Measurements from ENCODE around the gene BRICD5.
A peak's percentile ranks its signal among the peaks of the same experiment; 100 is the strongest.

BRICD5 gene

DNA sequence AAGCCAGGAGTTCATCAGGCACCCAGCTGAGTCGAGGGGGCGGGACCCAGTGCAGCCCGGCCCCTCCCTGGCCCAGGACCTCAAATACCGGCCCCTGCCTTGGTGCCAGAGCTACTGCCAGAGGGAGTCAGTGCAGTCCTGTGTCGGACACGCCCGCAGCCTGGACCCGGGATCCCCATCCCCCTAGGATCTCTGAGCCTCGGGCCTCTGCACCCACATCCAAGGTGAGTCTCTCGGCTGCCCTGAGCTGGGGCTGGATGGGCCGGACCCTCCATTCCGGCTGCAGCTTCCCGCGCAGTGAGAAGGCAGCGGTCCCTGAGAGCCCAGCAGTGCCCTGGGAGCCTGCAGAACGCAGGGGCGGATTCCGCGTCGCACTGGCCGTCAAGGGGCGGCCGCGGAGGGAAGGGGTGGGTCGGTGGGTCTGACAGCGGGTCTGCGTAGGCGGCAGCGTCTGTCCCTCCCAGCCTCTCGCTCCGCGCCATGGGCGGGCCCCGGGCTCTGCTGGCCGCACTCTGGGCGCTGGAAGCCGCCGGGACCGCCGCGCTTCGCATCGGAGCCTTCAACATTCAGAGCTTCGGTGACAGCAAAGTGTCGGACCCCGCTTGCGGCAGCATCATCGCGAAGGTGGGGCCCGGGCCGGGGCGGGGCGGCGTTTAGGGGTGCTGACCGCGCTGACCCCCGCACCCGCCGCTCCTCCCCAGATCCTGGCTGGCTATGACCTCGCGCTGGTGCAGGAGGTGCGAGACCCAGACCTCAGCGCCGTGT, 25.9 kb upstream of the BRICD5 start, which contains the start of gene DNASE1L2:
TSS of gene DNASE1L2 (plus strand) at position 108 of the 765 bp plus-strand sequence. CDS start at position 481, 373 bp downstream.
- no peak for DNase-seq (ENCODE audit: low read depth)
- TF ChIP-seq, protein P1, sequence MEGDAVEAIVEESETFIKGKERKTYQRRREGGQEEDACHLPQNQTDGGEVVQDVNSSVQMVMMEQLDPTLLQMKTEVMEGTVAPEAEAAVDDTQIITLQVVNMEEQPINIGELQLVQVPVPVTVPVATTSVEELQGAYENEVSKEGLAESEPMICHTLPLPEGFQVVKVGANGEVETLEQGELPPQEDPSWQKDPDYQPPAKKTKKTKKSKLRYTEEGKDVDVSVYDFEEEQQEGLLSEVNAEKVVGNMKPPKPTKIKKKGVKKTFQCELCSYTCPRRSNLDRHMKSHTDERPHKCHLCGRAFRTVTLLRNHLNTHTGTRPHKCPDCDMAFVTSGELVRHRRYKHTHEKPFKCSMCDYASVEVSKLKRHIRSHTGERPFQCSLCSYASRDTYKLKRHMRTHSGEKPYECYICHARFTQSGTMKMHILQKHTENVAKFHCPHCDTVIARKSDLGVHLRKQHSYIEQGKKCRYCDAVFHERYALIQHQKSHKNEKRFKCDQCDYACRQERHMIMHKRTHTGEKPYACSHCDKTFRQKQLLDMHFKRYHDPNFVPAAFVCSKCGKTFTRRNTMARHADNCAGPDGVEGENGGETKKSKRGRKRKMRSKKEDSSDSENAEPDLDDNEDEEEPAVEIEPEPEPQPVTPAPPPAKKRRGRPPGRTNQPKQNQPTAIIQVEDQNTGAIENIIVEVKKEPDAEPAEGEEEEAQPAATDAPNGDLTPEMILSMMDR (IDR thresholded peaks at IDR 0.05; ENCODE audit: control insufficient read depth, insufficient read depth, low read depth, low read length, missing control alignments), result no peak
- H3K4me3 ChIP-seq (ENCODE audit: control insufficient read depth, low read depth, low read length), result peak within 1 kb of the TSS; percentile 10

DNA sequence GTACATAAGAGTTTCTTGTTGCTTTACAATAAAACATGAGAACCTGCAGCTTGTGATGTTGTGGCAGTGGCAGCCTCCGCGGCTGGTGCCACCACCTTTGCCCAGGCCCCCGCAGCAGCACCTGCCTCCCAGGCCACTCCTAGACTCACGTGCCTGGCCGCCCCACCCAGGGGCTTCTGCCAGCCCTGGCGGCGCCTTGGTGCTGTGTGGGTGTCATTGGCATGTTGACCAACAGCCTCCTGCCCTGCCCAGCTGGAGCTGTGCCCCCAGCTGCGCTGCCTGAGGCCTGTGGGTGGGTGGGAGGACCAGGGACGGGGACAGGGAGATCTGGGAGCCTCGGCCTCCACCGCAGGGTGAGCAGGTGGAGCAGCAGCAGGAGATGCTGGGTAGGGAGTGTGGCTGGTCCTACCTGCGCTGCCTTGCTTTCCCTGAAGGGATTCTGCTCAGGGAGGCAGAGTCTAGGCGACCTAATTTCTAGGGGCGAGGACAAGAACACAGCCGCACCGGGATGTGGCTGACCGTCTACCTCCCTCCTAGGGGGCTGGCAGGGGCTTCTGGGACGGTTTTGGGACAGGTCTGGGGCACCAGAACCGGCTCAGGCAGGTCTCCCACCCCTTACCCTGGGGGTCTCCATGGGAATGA, 25.2 kb upstream of the BRICD5 start:
- H3K4me3 ChIP-seq (ENCODE audit: control insufficient read depth, low read depth, low read length), result no peak overlapping the region
- TF ChIP-seq, protein P1 (IDR thresholded peaks at IDR 0.05; ENCODE audit: control insufficient read depth, insufficient read depth, low read depth, low read length, missing control alignments), result no peak
- no peak for DNase-seq (ENCODE audit: low read depth)

DNA sequence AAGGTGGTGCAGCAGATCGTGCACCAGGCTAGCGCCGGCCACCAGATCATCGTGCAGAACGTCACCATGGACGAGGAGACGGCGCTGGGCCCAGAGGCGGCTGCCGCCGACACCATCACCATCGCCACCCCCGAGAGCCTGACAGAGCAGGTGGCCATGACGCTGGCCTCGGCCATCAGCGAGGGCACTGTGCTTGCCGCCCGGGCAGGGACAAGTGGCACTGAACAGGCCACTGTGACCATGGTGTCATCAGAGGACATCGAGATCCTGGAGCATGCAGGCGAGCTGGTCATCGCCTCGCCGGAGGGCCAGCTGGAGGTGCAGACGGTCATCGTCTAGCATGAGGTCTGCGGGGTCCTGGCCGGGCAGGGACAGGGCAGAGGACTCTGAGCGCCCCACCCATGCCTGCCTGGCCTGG, 24.6 kb upstream of the BRICD5 start:
- DNase-seq (ENCODE audit: low read depth), result no peak
- H3K4me3 ChIP-seq (ENCODE audit: control insufficient read depth, low read depth, low read length), result no peak overlapping the region
- TF ChIP-seq, protein P1 (IDR thresholded peaks at IDR 0.05; ENCODE audit: control insufficient read depth, insufficient read depth, low read depth, low read length, missing control alignments), result no peak

DNA sequence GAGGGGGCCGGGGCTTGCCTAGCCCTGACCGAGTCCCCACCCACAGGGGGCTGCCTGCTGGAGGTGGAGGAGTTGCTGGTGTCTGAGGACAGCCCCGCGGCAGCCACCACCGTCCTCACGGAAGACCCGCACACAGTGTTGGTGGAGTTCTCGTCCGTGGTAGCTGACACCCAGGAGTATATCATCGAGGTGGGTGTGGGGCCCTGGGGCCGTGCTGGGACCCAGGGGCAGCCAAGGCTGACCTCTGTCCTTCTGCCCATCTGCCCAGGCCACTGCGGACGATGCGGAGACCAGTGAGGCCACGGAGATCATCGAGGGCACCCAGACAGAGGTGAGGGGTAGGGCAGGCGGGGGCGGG, 24.1 kb upstream of the BRICD5 start:
- TF ChIP-seq, protein P1 (IDR thresholded peaks at IDR 0.05; ENCODE audit: control insufficient read depth, insufficient read depth, low read depth, low read length, missing control alignments), result no peak
- DNase-seq (ENCODE audit: low read depth), result no peak
- H3K4me3 ChIP-seq (ENCODE audit: control insufficient read depth, low read depth, low read length), result no peak overlapping the region

DNA sequence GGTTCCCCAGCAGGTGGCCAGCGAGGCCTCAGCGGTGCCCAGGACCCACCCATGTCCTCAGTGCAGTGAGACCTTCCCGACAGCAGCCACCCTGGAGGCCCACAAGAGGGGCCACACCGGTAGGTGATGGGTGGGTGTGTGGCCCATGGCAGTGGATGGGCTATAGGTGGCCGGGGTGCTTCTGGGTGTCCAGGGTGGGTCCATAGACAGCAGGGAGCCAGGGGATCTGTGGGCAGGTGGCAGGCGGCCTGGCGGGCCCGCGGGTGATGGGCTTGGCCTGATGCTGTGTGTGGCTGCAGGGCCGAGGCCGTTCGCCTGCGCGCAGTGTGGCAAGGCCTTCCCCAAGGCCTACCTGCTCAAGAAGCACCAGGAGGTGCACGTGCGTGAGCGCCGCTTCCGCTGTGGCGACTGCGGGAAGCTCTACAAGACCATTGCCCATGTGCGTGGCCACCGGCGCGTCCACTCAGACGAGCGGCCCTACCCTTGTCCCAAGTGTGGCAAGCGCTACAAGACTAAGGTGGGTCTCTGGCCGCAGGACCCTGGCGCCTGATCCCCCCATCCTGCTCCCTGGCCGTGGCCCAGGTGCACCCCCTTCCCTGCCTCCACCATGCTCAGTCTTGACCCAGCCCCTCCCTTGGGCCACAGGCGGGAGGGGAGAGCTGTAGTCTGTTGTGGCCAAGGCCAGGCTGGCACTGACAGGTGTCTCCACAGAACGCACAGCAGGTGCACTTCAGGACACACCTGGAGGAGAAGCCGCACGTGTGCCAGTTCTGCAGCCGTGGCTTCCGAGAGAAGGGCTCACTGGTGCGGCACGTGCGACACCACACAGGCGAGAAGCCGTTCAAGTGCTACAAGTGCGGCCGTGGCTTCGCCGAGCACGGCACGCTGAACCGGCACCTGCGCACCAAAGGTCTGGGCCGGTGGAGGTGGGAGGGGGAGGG, 23.5 kb upstream of the BRICD5 start:
- DNase-seq (ENCODE audit: low read depth), result no peak
- TF ChIP-seq, protein P1 (IDR thresholded peaks at IDR 0.05; ENCODE audit: control insufficient read depth, insufficient read depth, low read depth, low read length, missing control alignments), result no peak
- H3K4me3 ChIP-seq (ENCODE audit: control insufficient read depth, low read depth, low read length), result no peak overlapping the region

DNA sequence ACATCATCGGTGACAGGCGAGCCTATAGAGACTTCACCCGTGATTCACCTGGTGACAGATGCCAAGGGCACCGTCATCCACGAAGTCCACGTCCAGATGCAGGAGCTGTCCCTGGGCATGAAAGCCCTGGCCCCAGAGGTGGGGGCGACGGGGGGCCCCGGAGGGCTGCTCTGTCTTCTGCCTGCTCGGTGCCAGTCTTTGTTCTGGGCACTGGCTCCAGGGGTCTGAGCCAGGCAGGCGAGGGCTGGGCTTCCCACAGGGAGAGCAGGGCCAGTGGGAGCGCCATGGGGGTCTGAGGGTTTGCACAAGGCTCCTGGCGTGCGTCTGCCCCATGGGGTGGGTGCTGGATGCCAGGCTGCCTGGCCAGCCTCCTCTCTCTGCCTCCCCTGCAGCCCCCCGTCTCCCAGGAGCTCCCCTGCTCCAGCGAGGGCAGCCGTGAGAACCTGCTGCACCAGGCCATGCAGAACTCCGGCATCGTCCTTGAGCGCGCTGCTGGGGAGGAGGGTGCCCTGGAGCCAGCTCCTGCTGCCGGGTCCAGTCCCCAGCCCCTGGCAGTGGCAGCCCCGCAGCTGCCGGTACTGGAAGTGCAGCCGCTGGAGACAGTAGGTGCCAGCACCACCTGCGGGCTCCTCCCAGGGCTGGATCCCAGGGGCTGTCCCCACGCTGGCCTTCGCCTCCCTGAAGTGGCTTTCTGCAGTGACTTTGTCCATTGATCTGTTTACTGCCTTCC, 22.5 kb upstream of the BRICD5 start:
- H3K4me3 ChIP-seq (ENCODE audit: control insufficient read depth, low read depth, low read length), result no peak overlapping the region
- DNase-seq (ENCODE audit: low read depth), result no peak
- TF ChIP-seq, protein P1 (IDR thresholded peaks at IDR 0.05; ENCODE audit: control insufficient read depth, insufficient read depth, low read depth, low read length, missing control alignments), result no peak
